ENCODE results near the gene RAD51B.

GRCh38 chr14:68569970-68570409 is 750.4 kb downstream of the RAD51B start:
- TF ChIP-seq ATF2 (CRISPR knock-in tag; IDR thresholded peaks at IDR 0.05; ENCODE audit: borderline replicate concordance, low read depth) (no peak), CTCF (IDR thresholded peaks at IDR 0.05) (no peak), FOXJ3 (CRISPR knock-in tag; IDR thresholded peaks at IDR 0.05; ENCODE audit: borderline replicate concordance) (no peak), ZNF416 (CRISPR knock-in tag; IDR thresholded peaks at IDR 0.05) (no peak), MYBL2 (CRISPR knock-in tag; IDR thresholded peaks at IDR 0.05) (no peak), USF1 (CRISPR knock-in tag; IDR thresholded peaks at IDR 0.05) (no peak), MXD4 (CRISPR knock-in tag; IDR thresholded peaks at IDR 0.05; ENCODE audit: borderline replicate concordance) (no peak), E2F1 (CRISPR knock-in tag; IDR thresholded peaks at IDR 0.05) (no peak)
